Testis (tissue), 2 donors: Measurements from ENCODE around the gene SSPN.

Source experiments
- POLR2A ChIP-seq: fragments of 450-650 bp; IDR thresholded peaks from one replicate; pipeline ENCODE4 v1.6.1; 2017; ENCODE audit warnings: antibody characterized with exemption, mild to moderate bottlenecking, moderate library complexity
- TF ChIP-seq, protein P1 (sequence below), 3 experiments: fragments of 450-650 bp in 2 of 3; fragments of 200-600 bp in 1 of 3; sonication (generic) in 1 of 3; IDR thresholded peaks; one replicate each; pipeline ENCODE4 v1.5.1; 2016 to 2019; ENCODE audit warnings: antibody characterized with exemption in 3 of 3, mild to moderate bottlenecking in 2 of 3, moderate library complexity in 1 of 3

DNA sequence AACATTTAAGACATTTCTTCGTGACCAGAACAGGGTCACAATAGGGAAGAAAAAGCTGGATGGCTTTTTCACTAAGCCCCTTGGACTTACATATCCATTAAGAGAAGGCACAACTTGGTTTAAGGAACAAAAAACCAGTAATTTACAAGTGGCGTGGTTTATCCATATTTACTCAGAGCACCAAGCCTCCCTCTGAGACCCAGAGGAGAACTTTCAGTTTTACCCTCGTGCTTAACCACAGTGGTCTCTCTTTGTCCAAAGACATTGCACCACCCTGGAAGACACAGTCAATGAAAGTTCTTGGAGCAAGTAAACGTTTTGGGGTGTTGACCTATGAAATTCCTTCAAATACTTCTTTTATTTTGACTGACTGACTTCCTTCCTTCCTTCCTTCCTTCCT, 52.5 kb downstream of the SSPN start:
- TF ChIP-seq, protein P1, sequence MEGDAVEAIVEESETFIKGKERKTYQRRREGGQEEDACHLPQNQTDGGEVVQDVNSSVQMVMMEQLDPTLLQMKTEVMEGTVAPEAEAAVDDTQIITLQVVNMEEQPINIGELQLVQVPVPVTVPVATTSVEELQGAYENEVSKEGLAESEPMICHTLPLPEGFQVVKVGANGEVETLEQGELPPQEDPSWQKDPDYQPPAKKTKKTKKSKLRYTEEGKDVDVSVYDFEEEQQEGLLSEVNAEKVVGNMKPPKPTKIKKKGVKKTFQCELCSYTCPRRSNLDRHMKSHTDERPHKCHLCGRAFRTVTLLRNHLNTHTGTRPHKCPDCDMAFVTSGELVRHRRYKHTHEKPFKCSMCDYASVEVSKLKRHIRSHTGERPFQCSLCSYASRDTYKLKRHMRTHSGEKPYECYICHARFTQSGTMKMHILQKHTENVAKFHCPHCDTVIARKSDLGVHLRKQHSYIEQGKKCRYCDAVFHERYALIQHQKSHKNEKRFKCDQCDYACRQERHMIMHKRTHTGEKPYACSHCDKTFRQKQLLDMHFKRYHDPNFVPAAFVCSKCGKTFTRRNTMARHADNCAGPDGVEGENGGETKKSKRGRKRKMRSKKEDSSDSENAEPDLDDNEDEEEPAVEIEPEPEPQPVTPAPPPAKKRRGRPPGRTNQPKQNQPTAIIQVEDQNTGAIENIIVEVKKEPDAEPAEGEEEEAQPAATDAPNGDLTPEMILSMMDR (IDR thresholded peaks at IDR 0.05): no peak
- TF ChIP-seq POLR2A: no peak
